Frontal cortex (tissue), 4 donors: ENCODE data around the gene TMEM87A. TPM values are rescaled to one million over a fixed set of nuclear protein-coding genes. Genes with fewer than 3 reads are reported as not detected.
"Not testable (repeated sequence)": the region's sequence is repeated elsewhere in the genome, so short reads cannot be mapped to it uniquely, and the experiment has no call there.

Experiments
- DNase-seq, 2 donors: peaks; one replicate each; pipeline ENCODE4 v3.0.0; 2012; ENCODE audit warnings: low spot score in 2 of 2
- FAIRE-seq: peaks from 2 replicates; lab custom pipeline; 2012; peaks lifted over from hg19 to GRCh38; lab: Jason Lieb, UNC
- total RNA-seq: library from RNA; depleted of rRNA; stranded (reverse); fragments of >200 nt; gene quantifications from one replicate; pipeline ENCODE4 v1.2.3, GENCODE V29; 2014
- donor health status: control.
- donor health status: control.
- donor health status: control.

Gene TMEM87A, protein sequence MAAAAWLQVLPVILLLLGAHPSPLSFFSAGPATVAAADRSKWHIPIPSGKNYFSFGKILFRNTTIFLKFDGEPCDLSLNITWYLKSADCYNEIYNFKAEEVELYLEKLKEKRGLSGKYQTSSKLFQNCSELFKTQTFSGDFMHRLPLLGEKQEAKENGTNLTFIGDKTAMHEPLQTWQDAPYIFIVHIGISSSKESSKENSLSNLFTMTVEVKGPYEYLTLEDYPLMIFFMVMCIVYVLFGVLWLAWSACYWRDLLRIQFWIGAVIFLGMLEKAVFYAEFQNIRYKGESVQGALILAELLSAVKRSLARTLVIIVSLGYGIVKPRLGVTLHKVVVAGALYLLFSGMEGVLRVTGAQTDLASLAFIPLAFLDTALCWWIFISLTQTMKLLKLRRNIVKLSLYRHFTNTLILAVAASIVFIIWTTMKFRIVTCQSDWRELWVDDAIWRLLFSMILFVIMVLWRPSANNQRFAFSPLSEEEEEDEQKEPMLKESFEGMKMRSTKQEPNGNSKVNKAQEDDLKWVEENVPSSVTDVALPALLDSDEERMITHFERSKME
- 68.1 TPM for total RNA-seq

DNA sequence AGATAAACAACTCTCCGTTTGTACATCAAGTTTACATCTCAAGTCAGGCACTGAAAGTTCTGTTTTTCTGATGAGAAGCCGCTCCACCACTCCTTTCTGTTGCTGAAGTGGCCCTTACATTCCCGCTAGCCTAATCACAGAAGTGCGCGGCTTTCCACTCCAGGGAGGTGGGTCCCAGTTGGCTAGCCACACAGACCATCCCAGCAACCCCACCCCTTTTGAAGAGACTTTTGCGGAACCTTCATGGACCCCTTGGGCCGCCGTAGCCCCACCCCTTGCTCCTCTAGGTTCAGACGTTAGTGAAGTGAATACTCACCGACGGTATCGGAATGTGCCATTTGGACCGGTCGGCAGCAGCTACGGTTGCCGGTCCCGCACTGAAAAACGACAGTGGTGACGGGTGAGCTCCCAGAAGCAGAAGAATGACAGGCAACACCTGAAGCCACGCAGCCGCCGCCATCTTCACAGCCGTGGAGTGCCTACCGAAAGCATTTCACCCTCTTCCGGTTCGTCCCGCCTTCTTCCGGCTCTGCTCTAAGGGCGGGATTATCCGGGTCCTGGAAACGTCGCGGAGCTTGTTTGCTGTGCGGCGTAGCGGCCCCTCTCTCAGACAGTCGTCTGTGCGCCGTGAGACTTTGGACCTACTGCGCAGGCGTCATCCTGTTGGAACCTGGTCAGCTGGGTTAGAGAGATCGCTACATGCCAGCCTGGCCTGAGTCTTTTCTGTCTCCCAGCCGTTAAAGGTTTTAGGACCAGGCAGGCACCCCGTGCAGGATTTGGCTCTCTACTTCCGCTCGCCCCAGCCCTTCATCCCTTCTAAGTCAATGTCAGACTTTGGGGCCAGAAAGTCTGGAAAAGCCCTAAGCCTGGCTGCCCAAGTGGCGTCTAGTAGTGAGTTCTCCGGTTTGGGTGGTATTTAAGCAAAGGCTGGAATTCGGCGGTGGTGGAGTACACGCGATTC lies at the start of gene TMEM87A, which contains the start of gene GANC:
Gene TMEM87A (minus strand): TSS at position 495 of the 961 bp plus-strand sequence. CDS start 35 bp downstream, at position 460.
Gene GANC (plus strand): TSS at position 263 of the 961 bp plus-strand sequence. CDS start 1,281 bp downstream, outside the sequence.
- FAIRE-seq, result no peak
- DNase-seq, result peak; percentile 70 to 83

DNA sequence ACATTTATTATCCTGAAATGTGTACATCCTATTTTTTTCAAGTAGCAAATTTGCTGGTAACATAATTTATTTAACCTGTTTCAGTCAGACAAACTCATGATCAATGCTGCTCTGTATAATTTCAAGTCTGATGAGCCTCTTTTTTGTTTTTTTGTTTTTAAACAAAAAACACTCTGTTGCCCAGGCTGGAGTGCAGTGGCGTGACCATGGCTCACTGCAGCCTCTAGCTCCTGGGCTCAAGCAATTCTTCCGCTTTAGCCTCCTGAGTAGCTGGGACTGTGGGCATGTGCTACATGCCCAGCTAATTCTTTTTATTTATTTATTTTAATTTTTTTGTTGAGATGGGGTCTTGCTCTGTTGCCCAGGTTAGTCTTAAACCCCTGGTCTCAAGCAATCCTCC lies 46.0 kb upstream of the TMEM87A start:
- no peak for FAIRE-seq
- no peak for DNase-seq

DNA sequence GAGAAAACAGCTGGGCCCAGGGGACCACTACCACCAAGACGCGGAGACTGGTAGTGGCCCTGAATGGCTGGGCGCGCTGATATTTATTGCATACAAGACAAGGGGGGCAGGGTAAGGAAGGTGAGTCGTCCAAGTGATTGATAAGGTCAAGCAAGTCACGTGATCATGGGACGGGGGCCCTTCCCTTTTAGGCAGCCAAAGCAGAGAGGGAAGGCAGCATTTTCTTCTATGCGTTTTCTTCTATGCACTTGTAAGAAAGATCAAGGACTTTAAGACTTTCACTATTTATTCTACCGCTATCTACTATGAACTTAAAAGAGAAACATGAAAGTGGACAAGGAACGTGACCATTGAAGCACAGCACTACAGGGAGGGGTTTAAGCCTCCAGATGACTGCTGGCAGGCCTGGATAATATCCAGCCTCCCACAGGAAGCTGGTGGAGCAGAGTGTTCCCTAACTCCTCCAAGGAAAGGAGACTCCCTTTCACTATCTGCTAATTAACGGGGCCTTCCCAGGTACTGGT lies 43.1 kb upstream of the TMEM87A start:
- not testable (repeated sequence) for FAIRE-seq, DNase-seq

DNA sequence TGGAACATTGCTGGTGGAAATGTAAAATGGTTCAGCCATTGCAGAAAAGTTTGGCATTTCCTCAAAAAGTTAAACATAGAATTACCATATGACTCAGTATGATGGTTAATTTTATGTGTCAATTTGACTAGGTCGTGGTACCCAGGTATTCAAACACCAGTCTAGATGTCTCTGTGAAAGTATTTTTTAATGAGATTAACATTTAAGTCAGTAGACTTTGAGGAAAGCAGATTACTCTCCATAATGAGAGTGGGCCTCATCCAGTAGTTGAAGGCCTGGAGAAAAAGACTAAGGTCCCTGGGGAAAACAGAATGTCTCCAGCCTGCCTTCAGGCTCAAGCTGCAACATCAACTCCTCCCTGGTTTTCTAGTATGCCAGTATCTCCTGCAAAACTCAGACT lies 42.3 kb upstream of the TMEM87A start:
- FAIRE-seq (no peak), DNase-seq (no peak)

DNA sequence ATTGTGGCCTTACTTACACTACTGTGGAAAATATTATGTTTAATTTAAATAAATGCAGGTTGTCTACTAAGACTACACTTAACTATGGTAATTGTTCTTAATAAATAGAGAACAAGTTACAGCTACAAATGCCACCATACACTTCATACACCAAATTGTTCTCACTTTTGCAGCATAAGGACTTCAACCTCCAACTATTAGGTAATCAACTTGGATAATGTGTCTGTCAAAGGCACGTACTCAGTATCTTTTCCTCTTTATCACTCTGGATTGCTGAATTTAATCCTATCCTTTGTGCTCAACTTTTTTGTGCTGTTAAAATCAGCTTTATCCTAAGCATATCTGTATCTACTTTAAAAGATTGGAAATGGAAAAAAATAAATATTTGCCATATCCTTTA lies 41.6 kb upstream of the TMEM87A start:
- DNase-seq, result no peak
- FAIRE-seq, result no peak

DNA sequence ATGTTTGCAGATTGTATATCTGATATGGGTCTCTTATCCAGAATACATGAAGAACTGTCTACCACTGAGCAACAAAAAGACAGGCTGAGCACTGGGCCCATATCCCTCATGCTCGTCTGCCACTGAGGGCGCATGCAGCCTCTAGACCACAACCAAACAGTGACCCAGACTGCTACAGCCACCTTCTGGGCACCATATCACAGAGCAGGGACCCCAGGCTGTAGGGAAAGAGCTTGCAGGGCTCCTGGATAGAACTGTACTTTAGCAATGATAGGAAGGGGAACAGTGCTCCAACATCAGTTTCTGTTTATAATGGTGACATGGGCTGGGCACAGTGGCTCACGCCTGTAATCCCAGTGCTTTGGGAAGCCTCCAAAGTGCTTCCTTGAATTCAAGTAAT lies 40.2 kb upstream of the TMEM87A start:
- FAIRE-seq (no peak), DNase-seq (no peak)

DNA sequence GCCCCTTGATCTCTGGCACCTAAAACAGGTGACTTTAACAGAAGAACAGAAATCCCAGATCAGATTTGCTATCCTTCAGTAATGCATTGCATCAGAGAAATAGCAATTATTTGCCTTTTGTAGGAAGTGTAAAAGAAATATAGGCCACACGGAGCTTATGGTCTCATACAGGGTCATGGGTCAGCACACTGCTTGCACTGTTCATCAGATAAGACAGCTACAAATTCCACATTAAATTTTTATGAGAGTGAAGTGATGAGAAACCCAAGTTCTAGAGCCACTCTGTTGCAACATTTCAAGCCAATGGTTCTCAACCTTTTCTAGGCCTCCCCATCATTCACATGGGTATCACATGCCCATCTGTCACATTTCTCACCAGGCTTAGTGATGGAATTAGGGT lies 33.4 kb upstream of the TMEM87A start:
- DNase-seq (no peak), FAIRE-seq (no peak)

DNA sequence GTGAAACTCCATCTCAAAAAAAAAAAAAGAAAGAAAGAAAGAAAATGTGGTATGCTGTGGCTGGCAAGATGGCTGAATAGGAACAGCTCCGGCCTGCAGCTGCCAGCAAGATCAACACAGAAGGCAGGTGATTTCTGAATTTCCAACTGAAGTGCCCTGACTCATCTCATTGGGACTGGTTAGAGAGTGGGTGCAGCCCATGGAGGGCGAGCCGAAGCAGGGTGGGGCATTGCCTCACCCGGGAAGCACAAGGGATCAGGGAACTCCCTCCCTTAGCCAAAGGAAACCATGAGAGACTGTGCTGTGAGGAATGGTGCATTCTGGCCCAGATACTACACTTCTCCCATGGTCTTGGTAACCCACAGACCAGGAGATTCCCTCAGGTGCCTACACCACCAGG lies 27.8 kb upstream of the TMEM87A start:
- not testable (repeated sequence) for FAIRE-seq, DNase-seq

DNA sequence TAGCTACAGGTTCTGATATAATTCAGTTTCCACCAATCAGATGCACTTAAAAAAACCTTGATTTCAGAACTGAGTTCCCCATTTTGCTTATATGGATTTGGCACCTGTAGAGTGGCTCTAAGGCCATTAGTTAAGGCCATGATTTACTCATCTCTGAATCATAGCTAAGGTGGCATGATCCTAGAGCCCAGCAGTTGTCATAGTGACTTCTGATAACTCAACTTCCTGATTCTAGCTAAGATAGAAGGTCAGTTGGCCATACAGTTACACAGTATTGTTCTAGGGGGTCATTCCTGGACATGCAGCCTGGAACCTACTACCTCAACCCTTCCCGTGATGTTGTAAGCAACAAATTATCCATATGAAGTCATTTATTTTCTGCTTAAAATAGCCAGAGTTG lies 15.9 kb upstream of the TMEM87A start:
- FAIRE-seq (no peak), DNase-seq (no peak)

DNA sequence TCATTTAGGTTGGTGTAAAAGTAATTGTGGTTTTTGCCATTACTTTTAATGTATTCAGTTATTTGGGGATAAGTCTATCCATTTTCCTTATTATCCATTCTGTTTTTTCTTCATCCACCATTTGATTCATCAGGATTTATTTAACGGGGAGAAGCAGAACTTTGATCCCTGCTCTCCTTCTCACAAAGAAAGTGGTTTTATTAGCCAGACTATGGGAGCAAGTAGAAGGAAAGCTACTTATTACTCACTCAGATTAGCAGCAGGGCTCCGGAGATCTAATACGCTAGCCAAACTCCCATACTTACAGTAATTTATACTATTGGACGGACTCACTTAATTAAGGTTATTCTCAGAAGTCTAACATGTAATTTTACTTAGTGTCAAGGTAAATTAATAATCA lies 14.7 kb upstream of the TMEM87A start:
- DNase-seq (no peak), FAIRE-seq (no peak)

DNA sequence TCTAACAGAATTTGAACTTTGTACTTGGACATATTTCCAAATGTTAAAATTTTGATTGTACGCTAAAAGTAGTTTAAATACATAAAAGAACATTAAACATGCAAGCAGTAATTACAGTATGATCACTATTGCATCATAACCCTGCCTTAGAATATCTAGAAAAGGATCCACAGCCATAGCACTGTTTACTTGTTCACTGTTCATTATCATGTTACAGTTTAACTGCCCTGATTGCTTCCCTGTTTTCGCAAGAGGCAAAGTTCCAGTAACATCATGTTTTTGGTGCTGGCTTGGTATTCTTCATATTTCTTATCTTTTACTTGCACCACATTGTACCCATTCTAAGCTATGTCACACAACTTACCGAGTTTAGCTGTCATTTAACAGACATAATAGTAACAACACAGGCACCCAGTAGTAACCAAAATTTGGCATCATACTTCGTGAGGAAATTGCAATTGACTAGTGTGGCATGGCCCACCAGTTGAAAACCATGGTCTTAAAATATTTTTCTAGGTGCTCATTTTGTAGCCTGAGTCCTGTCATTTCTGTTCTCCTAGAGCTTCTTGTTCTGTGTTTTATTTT lies 13.3 kb upstream of the TMEM87A start:
- DNase-seq, result no peak
- FAIRE-seq, result no peak

DNA sequence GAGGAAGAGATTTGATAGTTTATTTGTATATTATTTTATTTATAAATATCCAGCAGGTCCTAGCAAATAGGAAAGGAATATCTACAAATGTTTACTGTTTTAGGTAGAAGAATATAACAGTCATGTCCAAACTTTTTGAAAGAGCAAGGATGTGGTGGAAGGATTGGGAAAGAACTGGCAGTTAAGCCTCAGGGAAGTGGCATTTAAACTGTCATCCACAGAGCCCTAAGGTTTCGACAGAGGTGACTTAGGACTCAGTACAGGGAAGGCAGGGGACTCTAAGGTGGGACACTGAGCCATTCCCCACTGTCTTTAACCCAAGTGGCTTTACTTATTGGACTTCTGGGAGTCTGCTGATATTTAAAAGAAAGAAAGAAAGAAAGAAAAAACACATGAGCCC lies 11.8 kb upstream of the TMEM87A start:
- FAIRE-seq, result no peak
- no peak for DNase-seq

DNA sequence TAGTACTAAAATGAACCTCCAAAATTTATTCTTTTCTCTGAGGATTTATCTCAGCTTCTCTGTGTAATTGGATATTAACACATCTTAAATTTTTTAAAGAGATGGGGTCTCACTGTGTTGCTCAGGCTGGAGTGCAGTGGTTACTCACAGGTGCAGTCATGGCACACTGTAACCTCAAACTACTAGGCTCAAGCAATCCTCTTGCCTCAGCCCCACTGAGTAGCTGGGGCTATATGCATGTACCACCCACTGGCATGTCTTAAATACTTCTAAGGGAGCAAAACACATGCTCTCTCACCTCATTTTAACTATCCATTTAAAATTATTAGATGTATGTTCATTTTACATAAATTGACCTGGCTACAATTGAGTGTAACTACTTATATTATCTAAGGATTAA lies 11.3 kb upstream of the TMEM87A start:
- FAIRE-seq (no peak), DNase-seq (no peak)

DNA sequence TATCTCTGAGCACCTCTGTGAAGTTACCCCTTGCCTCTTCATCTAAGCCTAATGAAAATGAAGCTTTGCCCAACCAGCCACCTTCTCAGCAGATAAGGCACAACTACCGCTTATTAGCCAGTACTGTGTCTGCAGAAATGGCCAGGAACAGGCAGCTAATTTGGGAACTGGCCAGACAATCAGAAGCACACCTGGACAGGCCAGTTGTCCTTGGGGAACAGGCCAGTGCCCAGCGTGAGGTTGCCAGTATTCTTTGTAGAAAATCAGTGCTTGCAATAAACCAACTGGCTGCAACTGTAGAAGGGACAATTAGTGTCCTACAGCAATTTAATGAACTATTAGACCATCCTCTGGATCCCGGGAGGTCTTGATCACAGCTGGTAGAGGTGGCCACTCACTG lies 10.4 kb upstream of the TMEM87A start:
- DNase-seq (no peak), FAIRE-seq (no peak)

DNA sequence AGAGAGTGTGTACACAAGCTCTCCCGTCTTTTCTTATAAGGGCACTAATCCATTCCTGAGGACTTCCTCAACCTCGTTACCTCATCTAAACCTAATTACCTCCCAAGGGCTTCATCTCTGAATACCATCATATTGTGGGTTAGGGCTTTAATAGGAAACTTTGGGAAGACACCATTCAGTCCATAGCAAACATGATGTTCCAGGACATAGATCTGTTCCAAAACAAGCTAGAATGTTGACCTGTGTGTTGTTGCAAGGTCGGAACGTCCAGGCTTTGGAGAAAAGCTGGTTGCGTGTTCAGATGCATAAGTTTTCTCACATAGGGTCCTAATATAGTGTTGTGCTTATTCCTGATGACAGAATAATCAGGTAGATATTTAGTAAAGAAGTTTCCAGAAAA lies 9.7 kb upstream of the TMEM87A start:
- DNase-seq, result no peak
- FAIRE-seq, result no peak

DNA sequence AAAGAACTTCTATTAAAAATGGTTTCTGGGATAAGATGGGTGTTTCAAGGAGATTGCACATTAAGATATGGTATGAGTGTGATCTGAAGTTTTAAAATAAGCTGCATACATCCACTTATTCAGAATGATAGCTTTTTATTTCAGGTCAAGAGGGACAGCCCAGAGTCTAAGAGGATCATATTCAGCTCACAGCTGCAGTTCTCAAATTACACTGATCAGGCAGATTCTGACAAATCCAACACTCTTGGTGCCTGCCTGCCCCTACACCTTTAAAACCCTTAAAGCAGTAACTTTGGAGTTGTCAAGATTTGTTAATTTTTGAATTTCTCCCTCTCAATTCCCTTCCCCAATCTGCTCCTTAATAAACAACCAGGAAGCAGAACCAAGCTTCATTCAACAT lies 9.1 kb upstream of the TMEM87A start:
- no peak for DNase-seq
- no peak for FAIRE-seq

DNA sequence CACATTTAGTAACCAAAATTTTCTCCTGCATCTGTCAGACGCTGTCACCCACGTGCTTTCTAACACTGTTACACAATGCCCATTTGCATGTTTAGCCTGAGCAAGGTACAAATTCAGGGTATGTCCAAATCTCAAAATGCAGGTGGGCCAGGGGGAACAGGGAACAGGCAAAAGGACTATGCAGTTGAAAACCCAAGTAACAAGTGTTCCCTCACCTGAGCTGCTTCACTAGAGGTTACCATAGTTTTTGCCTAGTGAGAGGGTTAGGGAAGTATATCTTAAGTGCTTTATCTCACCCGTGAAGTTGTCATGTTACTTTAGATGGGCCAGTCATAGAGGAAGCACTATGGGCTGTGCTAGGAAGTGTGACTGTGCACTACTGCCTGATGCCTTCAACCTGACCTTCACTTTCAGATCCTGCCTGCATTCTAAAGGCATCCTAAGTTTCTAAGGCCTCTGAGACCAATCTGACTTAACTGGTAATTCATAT lies 6.0 kb upstream of the TMEM87A start:
- FAIRE-seq, result no peak
- no peak for DNase-seq

DNA sequence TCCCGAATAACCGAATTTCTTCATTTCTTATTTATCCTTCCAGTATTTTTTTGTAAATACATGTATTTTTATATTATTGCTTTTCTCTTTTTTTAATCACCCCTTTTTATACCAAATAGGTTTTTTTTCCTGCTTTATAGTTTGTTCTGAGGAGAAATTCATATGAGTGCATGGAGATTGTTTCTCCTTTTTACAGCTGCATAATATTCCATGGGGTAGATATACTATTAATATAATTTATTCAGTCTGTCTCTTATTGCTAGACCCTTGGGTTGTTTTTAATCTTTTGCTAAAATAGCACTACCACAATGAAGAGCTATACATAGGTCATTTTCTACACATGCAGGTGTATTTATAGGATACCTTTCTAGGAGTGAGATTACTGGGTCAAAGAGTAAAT lies 3.5 kb upstream of the TMEM87A start:
- FAIRE-seq (no peak), DNase-seq (no peak)

DNA sequence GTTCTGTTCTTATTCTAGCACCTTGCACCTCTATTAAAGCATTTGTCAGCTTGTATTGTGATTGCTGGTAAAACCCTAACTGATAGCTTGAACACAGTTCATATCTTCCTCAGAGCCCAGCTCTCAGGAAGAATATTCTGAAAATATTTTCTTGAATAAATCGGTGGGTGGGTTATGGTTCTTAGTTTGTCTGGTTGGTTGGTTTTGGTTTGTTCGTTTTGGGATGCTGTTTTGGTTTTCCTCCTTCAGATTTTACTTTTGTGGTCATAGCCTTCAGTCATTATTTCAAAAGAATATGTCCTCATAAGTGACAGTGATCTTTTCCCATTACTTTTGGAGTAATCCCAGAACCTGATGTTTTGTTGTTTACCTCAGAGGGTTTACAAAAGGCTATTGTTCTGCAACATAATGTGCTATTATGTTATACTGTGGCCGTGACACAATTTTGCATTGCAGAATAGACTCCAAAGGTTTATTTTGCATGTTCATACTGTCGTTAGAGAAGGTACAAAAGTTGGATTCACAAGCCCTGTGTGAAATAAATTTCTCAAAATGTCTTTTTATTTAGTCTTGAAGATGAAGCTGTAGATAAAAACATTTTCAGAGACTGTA lies 2.7 kb upstream of the TMEM87A start:
- FAIRE-seq, result no peak

DNA sequence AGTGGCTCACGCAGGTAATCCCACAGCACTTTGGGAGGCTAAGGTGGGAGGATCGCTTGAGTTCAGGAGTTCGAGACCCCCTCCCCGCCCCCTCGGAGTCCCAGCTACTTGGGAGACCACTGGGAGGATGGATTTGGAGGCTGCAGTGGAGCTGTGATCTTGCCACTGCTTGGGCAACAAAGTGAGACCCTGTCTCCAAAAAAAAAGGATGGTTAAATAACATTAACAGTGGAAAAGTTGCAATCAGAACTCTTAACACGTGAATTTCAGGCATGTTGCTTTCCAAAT lies 1.4 kb upstream of the TMEM87A start:
- DNase-seq (no peak), FAIRE-seq (no peak)

More for the DNA sequence above, 2.7 kb upstream of the TMEM87A start:
- peak in 1 of 2 donors; percentile 8 for DNase-seq
